Measurements from ENCODE around the gene SLC7A9. TPM values are rescaled to one million over a fixed set of nuclear protein-coding genes. Genes with fewer than 3 reads are reported as not detected.

The SLC7A9 gene
- total and polyA plus RNA-seq, 2 experiments from 2014 or later, result 0.19 TPM; not detected in 1

- Histone ChIP-seq H3K36me3 (ENCODE audit: insufficient read depth) (no peaks in the 10 kb centered on the region), H3K4me1 (ENCODE audit: insufficient read depth) (0 out of 2 replicates have a peak, but pooled peaks cover 6% of the 10 kb centered on the region), H3K4me2 (no peak overlapping the region), H2AFZ (no peak overlapping the region), H4K20me1 (replicated peaks; ENCODE audit: insufficient read depth) (no peaks in the 10 kb centered on the region), H3K27me3 (ENCODE audit: insufficient read depth) (no peaks in the 10 kb centered on the region), H3F3A (replicated peaks; ENCODE audit: low read depth) (no peaks in the 10 kb centered on the region), H3K4me3 (no peak overlapping the region), H3K79me2 (replicated peaks; ENCODE audit: insufficient read depth) (no peaks in the 10 kb centered on the region), H3K9me2 (ENCODE audit: insufficient read depth) (no peaks in the 10 kb centered on the region), H3K27ac (ENCODE audit: low read depth) (no peak overlapping the region)
- H3K4me3 Mint-ChIP-seq, result no peak overlapping the region
- no peak for ATAC-seq
- H3K36me3 Mint-ChIP-seq (ENCODE audit: low read depth), result no peaks in the 10 kb centered on the region
- H3K27me3 Mint-ChIP-seq (ENCODE audit: insufficient read depth, low read depth, poor library complexity), result peaks cover 2% of the 10 kb centered on the region
- H3K4me1 Mint-ChIP-seq, result peaks cover 11% of the 10 kb centered on the region
- TF ChIP-seq ZNF462 (CRISPR knock-in tag; IDR thresholded peaks at IDR 0.05) (no peak), EZH2 (IDR thresholded peaks at IDR 0.05; ENCODE audit: low read depth, unreplicated experiment) (no peak), ZNF114 (CRISPR knock-in tag; IDR thresholded peaks at IDR 0.05) (no peak), STAT1 (IDR thresholded peaks at IDR 0.05; ENCODE audit: unreplicated experiment) (no peak), ETS1 (IDR thresholded peaks at IDR 0.05) (no peak), NANOG (IDR thresholded peaks at IDR 0.05; ENCODE audit: borderline replicate concordance) (no peak)
- no peaks in the 10 kb centered on the region for H3K9me3 Mint-ChIP-seq
- DNase-seq (ENCODE audit: low spot score), result no peak
- H3K27ac Mint-ChIP-seq, result no peak overlapping the region
Measured at GRCh38 chr19:32831611-32832010, 38.0 kb downstream of the SLC7A9 start.

All from GM23338 (cell line).